ENCODE measurements around the gene TFB1M.

TFB1M gene

DNA sequence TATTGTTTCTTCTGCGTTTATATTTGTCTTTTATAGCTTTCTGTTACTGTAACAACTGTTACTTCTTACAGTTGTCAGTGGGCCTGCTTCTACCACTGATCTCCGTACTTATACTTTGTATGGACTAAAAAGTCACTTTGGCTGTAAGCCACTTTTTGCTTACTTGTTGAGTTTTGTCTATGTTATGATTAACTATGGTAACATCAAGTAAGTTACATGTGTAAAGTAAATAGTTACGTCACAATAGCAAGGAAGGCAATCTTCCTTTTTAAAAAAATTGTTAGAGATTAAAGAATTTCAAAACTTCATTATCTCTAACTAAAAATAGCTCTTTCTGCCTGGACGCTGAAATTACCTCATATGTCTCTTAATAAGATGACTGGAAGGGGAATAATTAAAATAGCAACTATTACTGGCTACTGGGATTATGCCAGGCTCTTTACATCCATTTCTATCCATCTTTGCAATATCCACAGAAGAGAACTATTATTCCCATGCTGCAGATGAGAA is 10.9 kb downstream of the TFB1M start:
- Histone ChIP-seq H3K4me1 (ENCODE audit: control insufficient read depth, insufficient read depth, low read length, unreplicated experiment) (no peaks in the 10 kb centered on the region), H2AFZ (ENCODE audit: low read length, unreplicated experiment) (no peak overlapping the region), H3K36me3 (ENCODE audit: insufficient read depth, low read length) (peaks cover 27% of the 10 kb centered on the region), H3K4me3 (ENCODE audit: low read depth, low read length) (no peak overlapping the region), H3K27ac (ENCODE audit: low read depth, low read length) (no peak overlapping the region), H3K79me2 (ENCODE audit: control insufficient read depth, insufficient read depth, low read length, unreplicated experiment) (peaks cover 6% of the 10 kb centered on the region), H3K27me3 (ENCODE audit: insufficient read depth, low read length) (no peaks in the 10 kb centered on the region)

DNA sequence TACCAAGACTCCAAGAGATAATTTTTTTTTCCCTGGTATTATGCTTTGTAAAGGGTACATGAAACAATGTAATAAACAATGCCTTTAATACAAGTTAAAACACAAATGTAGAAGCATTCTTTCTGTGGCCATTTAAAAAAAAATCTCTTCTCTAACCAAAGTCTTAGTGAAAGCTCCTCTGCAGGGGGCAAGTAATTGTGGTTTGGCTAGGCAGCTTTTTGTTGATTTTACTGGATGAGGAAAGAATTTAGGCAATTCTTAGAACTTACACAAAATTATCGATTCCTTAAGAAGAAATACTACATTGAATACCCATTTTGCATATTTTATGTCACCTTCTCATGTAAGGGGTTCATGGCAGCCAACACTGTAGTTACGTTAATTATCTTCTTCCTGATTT is 12.4 kb downstream of the TFB1M start:
- Histone ChIP-seq H3K36me3 (ENCODE audit: insufficient read depth, low read length) (peaks cover 26% of the 10 kb centered on the region), H3K27ac (ENCODE audit: low read depth, low read length) (no peak overlapping the region), H3K27me3 (ENCODE audit: insufficient read depth, low read length) (no peaks in the 10 kb centered on the region), H2AFZ (ENCODE audit: low read length, unreplicated experiment) (no peak overlapping the region), H3K79me2 (ENCODE audit: control insufficient read depth, insufficient read depth, low read length, unreplicated experiment) (no peaks in the 10 kb centered on the region), H3K4me1 (ENCODE audit: control insufficient read depth, insufficient read depth, low read length, unreplicated experiment) (no peaks in the 10 kb centered on the region), H3K4me3 (ENCODE audit: low read depth, low read length) (no peak overlapping the region)

DNA sequence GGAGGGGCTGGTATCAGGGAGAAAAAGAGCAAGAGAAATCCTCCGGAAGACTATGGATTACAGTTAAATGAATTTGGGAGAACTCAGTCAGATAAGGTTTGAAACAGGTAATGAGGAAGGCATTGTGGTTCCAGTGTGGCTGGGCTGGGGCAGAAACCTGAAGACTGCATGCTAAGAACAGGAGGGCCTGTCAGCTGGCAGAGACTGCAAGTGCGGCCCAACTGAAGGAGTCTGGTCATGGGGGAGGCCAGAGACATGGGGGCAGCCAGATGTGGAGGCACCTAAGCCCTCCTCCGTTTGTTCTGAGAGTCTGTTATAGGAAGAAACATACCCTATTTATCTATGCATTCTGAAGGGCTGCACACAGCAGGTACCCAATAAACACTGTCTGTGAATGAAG is 16.6 kb downstream of the TFB1M start:
- peaks cover 18% of the 10 kb centered on the region; the same call in 1 of the 2 replicates for H3K36me3 ChIP-seq (ENCODE audit: insufficient read depth, low read length)
- no peaks in the 10 kb centered on the region for H3K4me1 ChIP-seq (ENCODE audit: control insufficient read depth, insufficient read depth, low read length, unreplicated experiment)
- no peak overlapping the region for H3K27ac ChIP-seq (ENCODE audit: low read depth, low read length)
- H3K27me3 ChIP-seq (ENCODE audit: insufficient read depth, low read length), result no peaks in the 10 kb centered on the region
- no peak overlapping the region for H2AFZ ChIP-seq (ENCODE audit: low read length, unreplicated experiment)
- H3K79me2 ChIP-seq (ENCODE audit: control insufficient read depth, insufficient read depth, low read length, unreplicated experiment), result no peaks in the 10 kb centered on the region
- H3K4me3 ChIP-seq (ENCODE audit: low read depth, low read length), result no peak overlapping the region

DNA sequence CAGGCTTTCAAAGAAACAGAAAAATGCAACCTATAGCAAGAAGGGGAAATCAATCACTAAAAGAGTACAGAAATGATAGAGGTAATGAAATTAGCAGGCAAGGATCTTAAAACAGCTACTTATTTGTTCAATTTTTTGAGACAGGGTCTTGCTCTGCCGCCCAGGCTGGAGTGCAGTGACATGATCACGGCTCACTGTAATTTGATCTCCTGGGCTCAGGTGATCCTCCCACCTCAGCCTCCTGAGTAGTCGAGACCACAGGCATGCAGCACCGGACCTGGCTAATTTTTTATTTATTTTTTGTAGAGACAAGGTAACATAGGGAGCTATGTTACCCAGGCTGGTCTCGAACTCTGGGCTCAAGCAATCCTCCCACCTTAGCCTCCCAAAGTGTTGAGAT is 21.6 kb downstream of the TFB1M start:
- H2AFZ ChIP-seq (ENCODE audit: low read length, unreplicated experiment), result no peak overlapping the region
- H3K79me2 ChIP-seq (ENCODE audit: control insufficient read depth, insufficient read depth, low read length, unreplicated experiment), result no peaks in the 10 kb centered on the region
- peaks cover 16% of the 10 kb centered on the region for H3K36me3 ChIP-seq (ENCODE audit: insufficient read depth, low read length)
- no peaks in the 10 kb centered on the region for H3K4me1 ChIP-seq (ENCODE audit: control insufficient read depth, insufficient read depth, low read length, unreplicated experiment)
- H3K27me3 ChIP-seq (ENCODE audit: insufficient read depth, low read length), result no peaks in the 10 kb centered on the region
- no peak overlapping the region for H3K4me3 ChIP-seq (ENCODE audit: low read depth, low read length)
- no peak overlapping the region for H3K27ac ChIP-seq (ENCODE audit: low read depth, low read length)

DNA sequence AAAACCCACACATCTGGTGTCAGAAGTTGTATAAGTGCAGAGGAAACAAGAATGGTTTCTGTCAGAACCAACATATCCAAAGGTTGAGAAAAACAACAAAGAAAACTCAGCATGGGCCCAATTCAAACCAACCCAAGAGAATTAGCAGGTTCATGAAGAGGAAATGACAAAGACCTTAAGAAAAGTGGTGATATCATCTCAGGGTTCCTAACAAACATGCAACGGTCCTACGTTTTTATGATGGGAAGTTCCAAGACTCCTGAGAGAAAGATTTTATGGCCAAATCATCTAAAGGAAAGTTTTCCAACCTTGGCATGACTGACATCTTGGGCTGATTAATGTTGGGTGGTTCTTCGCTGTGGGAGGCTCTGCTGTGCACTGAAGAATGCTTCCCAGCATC is 23.0 kb downstream of the TFB1M start:
- Histone ChIP-seq H3K79me2 (ENCODE audit: control insufficient read depth, insufficient read depth, low read length, unreplicated experiment) (no peaks in the 10 kb centered on the region), H3K27ac (ENCODE audit: low read depth, low read length) (no peak overlapping the region), H3K36me3 (ENCODE audit: insufficient read depth, low read length) (peaks cover 10% of the 10 kb centered on the region; the same call in 1 of the 2 replicates)

DNA sequence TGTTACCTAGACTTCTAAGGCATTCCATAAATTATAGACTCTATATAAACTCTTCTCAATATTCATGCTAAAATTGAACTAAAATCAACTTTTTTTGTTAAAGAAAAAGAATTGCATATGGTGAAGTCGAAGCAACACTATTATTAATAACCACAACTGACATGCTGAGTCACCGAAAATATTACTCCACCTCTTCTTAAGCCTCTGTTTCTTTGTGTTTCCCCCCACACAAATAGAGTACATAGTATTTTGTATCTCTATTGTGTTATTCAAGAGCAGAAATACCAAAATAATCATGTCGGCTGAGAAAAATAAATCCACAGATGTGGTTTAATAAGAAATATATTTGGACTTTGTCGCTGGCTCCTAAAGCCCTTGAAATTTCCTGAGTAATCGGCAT is 23.8 kb downstream of the TFB1M start:
- Histone ChIP-seq H3K79me2 (ENCODE audit: control insufficient read depth, insufficient read depth, low read length, unreplicated experiment) (no peaks in the 10 kb centered on the region), H3K36me3 (ENCODE audit: insufficient read depth, low read length) (peaks cover 11% of the 10 kb centered on the region; the same call in 1 of the 2 replicates), H3K4me3 (ENCODE audit: low read depth, low read length) (no peak overlapping the region)

More for the DNA sequence above, 23.0 kb downstream of the TFB1M start:
- Histone ChIP-seq H3K27me3 (ENCODE audit: insufficient read depth, low read length) (no peaks in the 10 kb centered on the region), H3K4me1 (ENCODE audit: control insufficient read depth, insufficient read depth, low read length, unreplicated experiment) (no peaks in the 10 kb centered on the region), H3K4me3 (ENCODE audit: low read depth, low read length) (no peak overlapping the region), H2AFZ (ENCODE audit: low read length, unreplicated experiment) (no peak overlapping the region)

DNA sequence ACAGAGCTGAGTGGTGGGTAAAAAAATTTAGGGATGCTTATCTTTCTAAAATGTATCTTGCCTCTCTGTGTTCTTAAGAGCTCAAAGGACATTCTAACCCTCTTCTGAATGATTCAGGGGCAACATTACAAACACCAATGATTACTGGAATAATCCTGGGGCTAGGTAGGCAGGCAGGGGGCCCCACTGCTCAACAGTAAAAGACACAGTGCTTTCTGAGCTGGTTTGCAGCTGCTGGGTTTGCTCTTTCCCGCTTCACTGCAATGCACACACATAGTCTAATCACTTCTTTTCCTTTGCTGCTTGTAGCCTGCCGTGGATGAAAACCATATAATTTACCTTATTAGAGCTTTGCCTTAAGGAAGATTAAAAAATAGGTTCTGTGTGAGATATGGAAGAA is 26.5 kb downstream of the TFB1M start:
- no peaks in the 10 kb centered on the region for H3K27me3 ChIP-seq (ENCODE audit: insufficient read depth, low read length)
- H2AFZ ChIP-seq (ENCODE audit: low read length, unreplicated experiment), result no peak overlapping the region
- no peaks in the 10 kb centered on the region for H3K4me1 ChIP-seq (ENCODE audit: control insufficient read depth, insufficient read depth, low read length, unreplicated experiment)
- H3K36me3 ChIP-seq (ENCODE audit: insufficient read depth, low read length), result peaks cover 33% of the 10 kb centered on the region
- H3K79me2 ChIP-seq (ENCODE audit: control insufficient read depth, insufficient read depth, low read length, unreplicated experiment), result no peaks in the 10 kb centered on the region
- H3K27ac ChIP-seq (ENCODE audit: low read depth, low read length), result no peak overlapping the region
- H3K4me3 ChIP-seq (ENCODE audit: low read depth, low read length), result no peak overlapping the region

More for the DNA sequence above, 23.8 kb downstream of the TFB1M start:
- H3K4me1 ChIP-seq (ENCODE audit: control insufficient read depth, insufficient read depth, low read length, unreplicated experiment), result no peaks in the 10 kb centered on the region
- no peak overlapping the region for H2AFZ ChIP-seq (ENCODE audit: low read length, unreplicated experiment)
- no peaks in the 10 kb centered on the region for H3K27me3 ChIP-seq (ENCODE audit: insufficient read depth, low read length)
- no peak overlapping the region for H3K27ac ChIP-seq (ENCODE audit: low read depth, low read length)

DNA sequence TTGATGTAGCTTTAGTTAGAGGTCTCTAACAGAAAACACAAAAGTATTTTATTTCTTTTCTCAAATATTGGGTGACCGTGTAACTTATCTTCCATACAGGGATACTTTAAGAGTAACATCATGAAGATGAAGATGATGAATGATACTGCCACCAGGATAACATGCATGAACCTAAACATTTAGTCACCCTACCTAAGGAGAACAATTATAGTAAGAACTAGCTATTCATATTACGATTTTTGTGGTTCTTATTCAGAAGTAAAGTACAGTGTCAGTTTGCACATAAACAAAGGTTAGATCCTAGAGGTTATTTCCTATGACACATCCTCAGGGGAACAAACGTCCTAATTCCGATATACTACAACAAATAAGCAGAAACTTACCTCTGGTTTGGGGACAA is 29.5 kb downstream of the TFB1M start:
- H2AFZ ChIP-seq (ENCODE audit: low read length, unreplicated experiment), result no peak overlapping the region
- H3K27ac ChIP-seq (ENCODE audit: low read depth, low read length), result no peak overlapping the region
- peaks cover 31% of the 10 kb centered on the region for H3K36me3 ChIP-seq (ENCODE audit: insufficient read depth, low read length)
- no peaks in the 10 kb centered on the region for H3K4me1 ChIP-seq (ENCODE audit: control insufficient read depth, insufficient read depth, low read length, unreplicated experiment)
- no peak overlapping the region for H3K4me3 ChIP-seq (ENCODE audit: low read depth, low read length)
- no peaks in the 10 kb centered on the region for H3K79me2 ChIP-seq (ENCODE audit: control insufficient read depth, insufficient read depth, low read length, unreplicated experiment)
- no peaks in the 10 kb centered on the region for H3K27me3 ChIP-seq (ENCODE audit: insufficient read depth, low read length)

DNA sequence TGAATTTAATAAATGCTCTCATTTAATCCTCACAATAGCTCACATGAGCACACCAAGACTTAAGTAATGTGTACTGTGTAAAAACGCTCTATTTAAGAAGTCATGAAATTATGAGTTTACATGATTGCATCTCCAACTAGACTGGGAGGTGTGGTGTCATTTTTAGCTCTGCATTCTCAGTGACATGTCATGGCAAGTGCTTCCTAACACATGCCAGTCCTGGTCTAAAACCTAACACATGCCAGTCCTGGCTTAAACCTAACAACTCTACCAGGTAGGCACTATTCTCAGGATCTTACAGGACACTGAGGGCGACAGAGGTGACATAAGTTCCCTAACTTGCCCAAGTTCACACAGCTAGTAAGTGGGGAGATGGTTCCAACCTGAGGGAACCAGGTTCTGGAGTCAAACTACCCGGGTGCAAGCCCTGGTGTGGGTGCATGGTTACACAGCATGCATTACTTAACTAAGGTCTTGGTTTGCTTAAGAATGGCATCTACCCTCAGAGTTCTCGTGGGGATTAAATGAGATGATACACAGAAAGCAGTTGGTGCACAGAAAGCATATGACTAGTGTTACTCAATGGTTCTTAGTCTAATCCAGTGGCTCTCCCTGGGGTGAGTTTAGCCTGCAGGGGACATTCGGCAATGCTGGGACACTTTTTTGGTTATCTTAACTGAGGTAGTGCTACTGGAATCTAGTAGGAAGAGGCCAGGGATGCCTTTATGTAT is 35.8 kb downstream of the TFB1M start:
- Histone ChIP-seq H3K36me3 (ENCODE audit: insufficient read depth, low read length) (peaks cover 10% of the 10 kb centered on the region), H3K4me1 (ENCODE audit: control insufficient read depth, insufficient read depth, low read length, unreplicated experiment) (peaks cover 43% of the 10 kb centered on the region), H2AFZ (ENCODE audit: low read length, unreplicated experiment) (no peak overlapping the region), H3K4me3 (ENCODE audit: low read depth, low read length) (no peak overlapping the region), H3K27me3 (ENCODE audit: insufficient read depth, low read length) (no peaks in the 10 kb centered on the region), H3K79me2 (ENCODE audit: control insufficient read depth, insufficient read depth, low read length, unreplicated experiment) (no peaks in the 10 kb centered on the region), H3K27ac (ENCODE audit: low read depth, low read length) (no peak overlapping the region)

DNA sequence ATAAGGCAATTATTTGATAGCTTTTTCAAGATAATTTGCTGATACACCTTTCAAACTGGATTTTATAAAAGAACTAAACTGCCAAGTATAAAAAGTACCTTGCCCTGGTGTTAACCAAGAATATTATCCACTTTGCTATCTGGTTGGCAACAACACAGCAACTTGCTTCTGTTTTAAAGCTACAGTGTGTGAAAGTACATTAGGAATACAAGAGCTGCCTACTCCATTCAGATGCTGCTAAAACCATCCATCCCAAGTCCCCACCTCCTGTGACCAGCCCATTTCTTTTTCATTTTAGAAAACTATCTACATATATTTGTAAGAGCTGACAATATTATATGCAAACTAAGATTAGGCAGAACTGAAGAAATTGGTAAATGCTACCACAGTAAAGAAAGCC is 37.6 kb downstream of the TFB1M start:
- H2AFZ ChIP-seq (ENCODE audit: low read length, unreplicated experiment), result no peak overlapping the region
- no peaks in the 10 kb centered on the region for H3K27me3 ChIP-seq (ENCODE audit: insufficient read depth, low read length)
- no peaks in the 10 kb centered on the region for H3K36me3 ChIP-seq (ENCODE audit: insufficient read depth, low read length)
- no peaks in the 10 kb centered on the region for H3K79me2 ChIP-seq (ENCODE audit: control insufficient read depth, insufficient read depth, low read length, unreplicated experiment)
- H3K4me1 ChIP-seq (ENCODE audit: control insufficient read depth, insufficient read depth, low read length, unreplicated experiment), result peaks cover 60% of the 10 kb centered on the region
- no peak overlapping the region for H3K4me3 ChIP-seq (ENCODE audit: low read depth, low read length)
- peak overlapping the region; percentile 59 for H3K27ac ChIP-seq (ENCODE audit: low read depth, low read length)

DNA sequence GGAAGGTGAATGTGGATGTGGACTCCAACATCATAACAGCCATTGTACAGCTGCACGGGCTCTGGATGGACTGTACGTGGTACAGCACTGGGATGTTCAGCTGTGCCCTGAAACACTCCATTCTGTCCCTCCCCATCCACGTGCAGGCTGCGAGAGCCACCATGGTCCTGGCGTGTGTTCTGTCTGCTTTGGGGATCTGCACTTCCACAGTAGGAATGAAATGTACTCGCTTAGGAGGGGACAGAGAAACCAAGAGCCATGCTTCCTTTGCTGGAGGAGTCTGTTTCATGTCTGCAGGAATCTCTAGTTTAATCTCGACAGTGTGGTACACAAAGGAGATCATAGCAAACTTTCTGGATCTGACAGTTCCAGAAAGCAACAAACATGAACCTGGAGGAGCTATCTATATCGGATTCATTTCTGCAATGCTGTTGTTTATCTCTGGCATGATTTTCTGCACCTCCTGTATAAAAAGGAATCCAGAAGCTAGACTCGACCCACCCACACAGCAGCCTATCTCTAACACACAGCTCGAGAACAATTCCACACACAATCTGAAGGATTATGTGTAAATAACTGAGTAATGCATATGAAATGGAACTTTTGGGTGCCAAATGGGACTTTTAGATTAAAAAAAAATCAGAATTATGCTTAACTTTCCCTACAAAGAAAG is 38.3 kb downstream of the TFB1M start:
- H3K4me3 ChIP-seq (ENCODE audit: low read depth, low read length), result no peak overlapping the region
- no peaks in the 10 kb centered on the region for H3K27me3 ChIP-seq (ENCODE audit: insufficient read depth, low read length)
- no peak overlapping the region for H2AFZ ChIP-seq (ENCODE audit: low read length, unreplicated experiment)
- no peaks in the 10 kb centered on the region for H3K36me3 ChIP-seq (ENCODE audit: insufficient read depth, low read length)
- H3K4me1 ChIP-seq (ENCODE audit: control insufficient read depth, insufficient read depth, low read length, unreplicated experiment), result peaks cover 64% of the 10 kb centered on the region
- H3K27ac ChIP-seq (ENCODE audit: low read depth, low read length), result peak overlapping the region; percentile 59
- no peaks in the 10 kb centered on the region for H3K79me2 ChIP-seq (ENCODE audit: control insufficient read depth, insufficient read depth, low read length, unreplicated experiment)
